GM23338 (cell line): ENCODE measurements around the gene OCA2. TPM values are rescaled to one million over a fixed set of nuclear protein-coding genes. Genes with fewer than 3 reads are reported as not detected.

ENCODE experiments used
- ATAC-seq: fragments of 200-7000 bp; cut with Tn5 transposase; 3 replicates; pipeline ENCODE4 v1.9.1; 2020
- DNase-seq: peaks from one replicate; pipeline ENCODE4 v3.0.0-alpha.2; 2015; ENCODE audit warnings: low spot score
- H2AFZ ChIP-seq: fragments of 200-600 bp; sonication (generic); 2 replicates; pipeline ENCODE4 v1.8.0; 2016; ENCODE audit warnings: antibody characterized with exemption, mild to moderate bottlenecking, moderate library complexity
- H3F3A ChIP-seq: fragments of 200-600 bp; sonication (generic); replicated peaks from 2 replicates; pipeline ENCODE4 v1.8.0; 2017; ENCODE audit warnings: antibody characterized with exemption, mixed run types, low read depth
- H3K27ac ChIP-seq: fragments of 200-600 bp; sonication (generic); 2 replicates; pipeline ENCODE4 v1.6.1; 2016; ENCODE audit warnings: low read depth
- H3K27me3 ChIP-seq: fragments of 200-600 bp; sonication (generic); 2 replicates; pipeline ENCODE4 v1.8.0; 2016; ENCODE audit warnings: mild to moderate bottlenecking, mixed run types, moderate library complexity; ENCODE audit not compliant: insufficient read depth
- H3K36me3 ChIP-seq: fragments of 200-600 bp; sonication (generic); 2 replicates; pipeline ENCODE4 v1.8.0; 2016; ENCODE audit warnings: mild to moderate bottlenecking; ENCODE audit not compliant: insufficient read depth
- H3K4me1 ChIP-seq: fragments of 200-600 bp; sonication (generic); 2 replicates; pipeline ENCODE4 v1.8.0; 2016; ENCODE audit warnings: mild to moderate bottlenecking, moderate library complexity; ENCODE audit not compliant: insufficient read depth
- H3K4me2 ChIP-seq: fragments of 200-600 bp; sonication (generic); 2 replicates; pipeline ENCODE4 v1.7.1; 2017; ENCODE audit warnings: mixed run types
- H3K4me3 ChIP-seq: fragments of 200-600 bp; sonication (generic); 2 replicates; pipeline ENCODE4 v1.6.1; 2016; ENCODE audit warnings: mixed run types
- H3K79me2 ChIP-seq: fragments of 200-600 bp; sonication (generic); replicated peaks from 2 replicates; pipeline ENCODE4 v1.8.0; 2017; ENCODE audit warnings: mild to moderate bottlenecking; ENCODE audit not compliant: insufficient read depth
- H3K9me2 ChIP-seq: fragments of 200-600 bp; sonication (generic); 2 replicates; pipeline ENCODE4 v1.8.0; 2017; ENCODE audit not compliant: insufficient read depth
- H4K20me1 ChIP-seq: fragments of 200-600 bp; sonication (generic); replicated peaks from 2 replicates; pipeline ENCODE4 v1.8.0; 2017; ENCODE audit warnings: mild to moderate bottlenecking; ENCODE audit not compliant: insufficient read depth
- H3K27ac Mint-ChIP-seq: 2 replicates; pipeline ENCODE4 v1.8.0; 2020; ENCODE audit warnings: inconsistent platforms, mild to moderate bottlenecking, moderate library complexity, mixed read lengths
- H3K27me3 Mint-ChIP-seq: 3 replicates; pipeline ENCODE4 v1.8.0; 2022; ENCODE audit warnings: low read depth, mild to moderate bottlenecking, moderate library complexity, mixed read lengths, inconsistent platforms; ENCODE audit not compliant: insufficient read depth, poor library complexity
- H3K36me3 Mint-ChIP-seq: 3 replicates; pipeline ENCODE4 v1.8.0; 2021; ENCODE audit warnings: low read depth, mild to moderate bottlenecking, inconsistent platforms, moderate library complexity, mixed read lengths
- H3K4me1 Mint-ChIP-seq: 3 replicates; pipeline ENCODE4 v1.8.0; 2020; ENCODE audit warnings: mild to moderate bottlenecking, inconsistent platforms, mixed read lengths
- H3K4me3 Mint-ChIP-seq: 3 replicates; pipeline ENCODE4 v1.8.0; 2021; ENCODE audit warnings: moderate library complexity, mild to moderate bottlenecking, inconsistent platforms, mixed read lengths
- H3K9me3 Mint-ChIP-seq: 3 replicates; pipeline ENCODE4 v1.8.0; 2020; ENCODE audit warnings: moderate library complexity, mild to moderate bottlenecking, inconsistent platforms, mixed read lengths
- CREB1 ChIP-seq: fragments of 250-450 bp; sonication (Bioruptor Pico); IDR thresholded peaks from 2 replicates; pipeline ENCODE4 v1.5.0; 2020; ENCODE audit warnings: low read depth, mild to moderate bottlenecking, moderate library complexity
- EZH2 ChIP-seq: fragments of 200-600 bp; sonication (generic); IDR thresholded peaks from one replicate; pipeline ENCODE4 v1.8.0; 2017; ENCODE audit warnings: antibody characterized with exemption, mild to moderate bottlenecking, low read depth; ENCODE audit not compliant: unreplicated experiment
- JUNB ChIP-seq: IDR thresholded peaks from one replicate; pipeline ENCODE4 v1.6.1; 2016; ENCODE audit warnings: antibody characterized with exemption; ENCODE audit not compliant: unreplicated experiment
- NANOG ChIP-seq: IDR thresholded peaks from 2 replicates; pipeline ENCODE4 v1.6.1; 2016; ENCODE audit warnings: antibody characterized with exemption, borderline replicate concordance
- POLR2AphosphoS5 ChIP-seq: IDR thresholded peaks from 2 replicates; pipeline ENCODE4 v1.6.1; 2016; ENCODE audit warnings: antibody characterized with exemption, low read depth
- REST ChIP-seq: IDR thresholded peaks from one replicate; pipeline ENCODE4 v1.6.1; 2018; ENCODE audit warnings: antibody characterized with exemption; ENCODE audit not compliant: unreplicated experiment
- STAT1 ChIP-seq: IDR thresholded peaks from one replicate; pipeline ENCODE4 v1.6.1; 2016; ENCODE audit warnings: antibody characterized with exemption; ENCODE audit not compliant: unreplicated experiment
- ZNF114 ChIP-seq: fragments of 250-450 bp; sonication (Bioruptor Pico); IDR thresholded peaks from 2 replicates; pipeline ENCODE4 v1.5.0; 2020; ENCODE audit warnings: mild to moderate bottlenecking, moderate library complexity
- ZNF331 ChIP-seq: fragments of 250-450 bp; sonication (Bioruptor Pico); IDR thresholded peaks from 2 replicates; pipeline ENCODE4 v1.5.0; 2020; ENCODE audit warnings: low read depth, mild to moderate bottlenecking, moderate library complexity
- polyA plus RNA-seq: library from polyadenylated mRNA; unstranded; fragments of >200 nt; fragmentation: Nextera tagmentation; extraction: Ambion mirVana; gene quantifications from 2 replicates; pipeline ENCODE4 v1.2.1, GENCODE V29; 2016
- total RNA-seq: library from RNA; depleted of rRNA; stranded (reverse); fragments of >200 nt; shearing (Covaris generic); gene quantifications from 2 replicates; pipeline ENCODE4 v1.2.3, GENCODE V29; 2014
- TF ChIP-seq, protein P1 (sequence below), 2 experiments: fragments of 200-600 bp in 1 of 2; sonication (generic) in 1 of 2; conservative IDR thresholded peaks; 2 replicates each; pipeline versions ENCODE4 v1.5.1 to v1.6.1; 2016 to 2017; ENCODE audit warnings: antibody characterized with exemption in 2 of 2, low read depth in 2 of 2, mild to moderate bottlenecking in 2 of 2, moderate library complexity in 1 of 2
- TF ChIP-seq, protein P2 (sequence below): IDR thresholded peaks from 2 replicates; pipeline ENCODE4 v1.6.1; 2016; ENCODE audit warnings: antibody characterized with exemption

OCA2 gene
- total and polyA plus RNA-seq, 2 experiments from 2014 or later, result 0.40 to 0.69 TPM

DNA sequence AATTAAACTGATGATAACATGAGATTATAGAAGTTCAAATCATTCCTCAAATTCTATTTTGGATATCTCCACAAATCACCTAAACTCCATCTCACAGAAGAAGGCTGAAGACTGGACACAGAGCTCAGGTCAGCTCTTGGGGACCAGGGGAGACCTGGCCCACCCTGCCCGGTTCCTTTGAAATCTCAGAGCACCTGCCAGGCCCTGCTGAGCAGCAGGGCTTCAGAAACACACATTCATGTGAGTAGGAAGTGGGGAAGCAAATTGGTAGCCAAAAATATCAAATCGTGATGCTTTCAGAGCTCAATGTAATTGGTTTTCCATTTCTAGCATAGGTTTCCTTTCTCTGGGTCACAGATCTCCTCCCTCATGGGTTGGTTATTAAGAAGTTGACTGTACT lies 76.2 kb downstream of the OCA2 start:
- Histone ChIP-seq H3K27ac (no peak overlapping the region), H3K27me3 (no peaks in the 10 kb centered on the region), H3F3A (no peaks in the 10 kb centered on the region), H3K4me1 (no peaks in the 10 kb centered on the region; the same call in 1 of the 2 replicates), H3K36me3 (no peaks in the 10 kb centered on the region), H3K4me2 (no peak overlapping the region), H3K79me2 (no peaks in the 10 kb centered on the region), H2AFZ (no peak overlapping the region), H3K4me3 (no peak overlapping the region), H4K20me1 (no peaks in the 10 kb centered on the region), H3K9me2 (no peaks in the 10 kb centered on the region; the same call in 1 of the 2 replicates)
- no peak for TF ChIP-seq STAT1
- TF ChIP-seq POLR2AphosphoS5, result no peak
- no peak for TF ChIP-seq JUNB
- TF ChIP-seq EZH2, result no peak
- TF ChIP-seq, protein P1, sequence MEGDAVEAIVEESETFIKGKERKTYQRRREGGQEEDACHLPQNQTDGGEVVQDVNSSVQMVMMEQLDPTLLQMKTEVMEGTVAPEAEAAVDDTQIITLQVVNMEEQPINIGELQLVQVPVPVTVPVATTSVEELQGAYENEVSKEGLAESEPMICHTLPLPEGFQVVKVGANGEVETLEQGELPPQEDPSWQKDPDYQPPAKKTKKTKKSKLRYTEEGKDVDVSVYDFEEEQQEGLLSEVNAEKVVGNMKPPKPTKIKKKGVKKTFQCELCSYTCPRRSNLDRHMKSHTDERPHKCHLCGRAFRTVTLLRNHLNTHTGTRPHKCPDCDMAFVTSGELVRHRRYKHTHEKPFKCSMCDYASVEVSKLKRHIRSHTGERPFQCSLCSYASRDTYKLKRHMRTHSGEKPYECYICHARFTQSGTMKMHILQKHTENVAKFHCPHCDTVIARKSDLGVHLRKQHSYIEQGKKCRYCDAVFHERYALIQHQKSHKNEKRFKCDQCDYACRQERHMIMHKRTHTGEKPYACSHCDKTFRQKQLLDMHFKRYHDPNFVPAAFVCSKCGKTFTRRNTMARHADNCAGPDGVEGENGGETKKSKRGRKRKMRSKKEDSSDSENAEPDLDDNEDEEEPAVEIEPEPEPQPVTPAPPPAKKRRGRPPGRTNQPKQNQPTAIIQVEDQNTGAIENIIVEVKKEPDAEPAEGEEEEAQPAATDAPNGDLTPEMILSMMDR (conservative IDR thresholded peaks at IDR 0.05; ENCODE audit: low read depth in 2 of 2), result no peak
- TF ChIP-seq CREB1, result no peak
- no peak for TF ChIP-seq NANOG
- TF ChIP-seq REST, result no peak
- no peak for TF ChIP-seq ZNF114 (CRISPR knock-in tag)
- TF ChIP-seq, protein P2, sequence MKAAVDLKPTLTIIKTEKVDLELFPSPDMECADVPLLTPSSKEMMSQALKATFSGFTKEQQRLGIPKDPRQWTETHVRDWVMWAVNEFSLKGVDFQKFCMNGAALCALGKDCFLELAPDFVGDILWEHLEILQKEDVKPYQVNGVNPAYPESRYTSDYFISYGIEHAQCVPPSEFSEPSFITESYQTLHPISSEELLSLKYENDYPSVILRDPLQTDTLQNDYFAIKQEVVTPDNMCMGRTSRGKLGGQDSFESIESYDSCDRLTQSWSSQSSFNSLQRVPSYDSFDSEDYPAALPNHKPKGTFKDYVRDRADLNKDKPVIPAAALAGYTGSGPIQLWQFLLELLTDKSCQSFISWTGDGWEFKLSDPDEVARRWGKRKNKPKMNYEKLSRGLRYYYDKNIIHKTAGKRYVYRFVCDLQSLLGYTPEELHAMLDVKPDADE, result no peak
- Mint-ChIP-seq H3K36me3 (no peaks in the 10 kb centered on the region), H3K27me3 (peaks cover 10% of the 10 kb centered on the region), H3K9me3 (no peaks in the 10 kb centered on the region), H3K4me1 (peaks cover 13% of the 10 kb centered on the region), H3K27ac (no peak overlapping the region), H3K4me3 (no peak overlapping the region)
- DNase-seq (no peak), ATAC-seq (no peak)

DNA sequence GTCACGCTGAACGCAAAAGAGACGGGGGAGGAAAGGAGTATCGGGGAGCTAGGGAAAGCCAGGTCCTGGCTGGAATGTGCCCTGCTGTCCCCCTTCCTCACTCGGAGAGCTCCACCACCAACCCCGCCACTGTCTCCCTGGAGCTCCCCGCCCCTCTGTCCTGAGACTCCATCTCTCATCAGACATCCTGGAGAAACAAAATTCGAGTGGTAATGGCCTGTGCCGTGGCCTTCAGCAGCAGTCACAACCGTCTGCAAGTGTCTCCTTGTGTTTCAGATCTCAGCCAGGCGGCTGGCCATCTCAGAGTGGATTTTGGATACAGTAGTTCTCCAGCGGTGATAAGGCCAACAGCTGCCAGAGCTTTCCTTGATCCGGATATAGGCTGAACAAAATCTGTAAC lies 76.9 kb downstream of the OCA2 start:
- no peaks in the 10 kb centered on the region; the same call in 1 of the 2 replicates for H3K9me2 ChIP-seq
- ATAC-seq (no peak), DNase-seq (no peak)
- no peaks in the 10 kb centered on the region for H3K36me3 ChIP-seq
- Mint-ChIP-seq H3K4me1 (peaks cover 13% of the 10 kb centered on the region), H3K27ac (no peak overlapping the region), H3K36me3 (no peaks in the 10 kb centered on the region), H3K9me3 (no peaks in the 10 kb centered on the region), H3K4me3 (no peak overlapping the region), H3K27me3 (peaks cover 12% of the 10 kb centered on the region)
- H3K27me3 ChIP-seq, result no peaks in the 10 kb centered on the region
- no peak overlapping the region for H3K4me2 ChIP-seq
- no peak overlapping the region for H3K27ac ChIP-seq
- H3K79me2 ChIP-seq, result no peaks in the 10 kb centered on the region
- H3F3A ChIP-seq, result no peaks in the 10 kb centered on the region
- H3K4me1 ChIP-seq, result no peaks in the 10 kb centered on the region; the same call in 1 of the 2 replicates
- H4K20me1 ChIP-seq, result no peaks in the 10 kb centered on the region
- H2AFZ ChIP-seq, result peak overlapping the region; percentile 78; the same call in 1 of the 2 replicates
- no peak overlapping the region for H3K4me3 ChIP-seq
- no peak for TF ChIP-seq NANOG
- no peak for TF ChIP-seq CREB1
- TF ChIP-seq JUNB, result no peak
- no peak for TF ChIP-seq STAT1
- TF ChIP-seq POLR2AphosphoS5, result no peak
- no peak for TF ChIP-seq ZNF114 (CRISPR knock-in tag)
- TF ChIP-seq, protein P1 (conservative IDR thresholded peaks at IDR 0.05; ENCODE audit: low read depth in 2 of 2), result no peak
- no peak for TF ChIP-seq ZNF331
